T47D (cell line): Measurements from ENCODE around the gene CPN2.

Experiments used
- DNase-seq, 2 experiments: peaks; one replicate each; pipeline versions ENCODE4 v3.0.0 to v3.0.0-alpha.2; 2011 to 2012; ENCODE audit warnings: low read depth in 1 of 2, low spot score in 1 of 2
- JUND ChIP-seq: IDR thresholded peaks from 2 replicates; pipeline ENCODE4 v1.6.1; 2012; ENCODE audit warnings: low read depth
- in situ Hi-C: cut with HindIII; loops from 2 replicates; pipeline ENCODE4 v1.10.0; 2016; ENCODE audit warnings: low sequenced_read_pairs, low pct_unique_long_range_greater_than_20kb

Gene CPN2

GRCh38 chr3:194387926-194388418 lies 36.8 kb upstream of the CPN2 start:
- in situ Hi-C loops = no loop called here
- no peak for TF ChIP-seq JUND
- no peak for DNase-seq

GRCh38 chr3:194387276-194387675 lies 36.1 kb upstream of the CPN2 start:
- in situ Hi-C loops = no loop called here
- DNase-seq = no peak
- TF ChIP-seq JUND = no peak

- no peak for TF ChIP-seq JUND
- peak in 1 of 2 experiments; percentile 77 for DNase-seq
- in situ Hi-C loops = no loop called here
Observed at GRCh38 chr3:194386648-194387047, 35.5 kb upstream of the CPN2 start.

GRCh38 chr3:194386066-194386465 lies 34.9 kb upstream of the CPN2 start:
- no peak for TF ChIP-seq JUND
- in situ Hi-C loops = no loop called here
- peak; percentile 49 to 77 for DNase-seq

GRCh38 chr3:194384569-194385001 lies 33.5 kb upstream of the CPN2 start:
- DNase-seq = no peak
- in situ Hi-C loops = no loop called here

GRCh38 chr3:194384156-194384555 lies 33.0 kb upstream of the CPN2 start:
- in situ Hi-C loops = no loop called here
- TF ChIP-seq JUND = no peak
- no peak for DNase-seq

More at GRCh38 chr3:194384569-194385001, 33.5 kb upstream of the CPN2 start:
- TF ChIP-seq JUND = no peak

- in situ Hi-C loops = no loop called here
- no peak for TF ChIP-seq JUND
- DNase-seq = no peak
Observed at GRCh38 chr3:194383276-194383940, 32.3 kb upstream of the CPN2 start.

GRCh38 chr3:194382892-194383223 lies 31.7 kb upstream of the CPN2 start:
- no peak for TF ChIP-seq JUND
- in situ Hi-C loops = no loop called here
- no peak for DNase-seq

GRCh38 chr3:194382196-194382891 lies 31.2 kb upstream of the CPN2 start:
- in situ Hi-C loops = no loop called here
- no peak for DNase-seq
- TF ChIP-seq JUND = no peak

- no peak for TF ChIP-seq JUND
- peak; percentile 83 to 93 for DNase-seq
- in situ Hi-C loops = no loop called here
Observed at GRCh38 chr3:194381460-194381875, 30.3 kb upstream of the CPN2 start.

GRCh38 chr3:194380326-194380725 lies 29.2 kb upstream of the CPN2 start:
- no peak for DNase-seq
- in situ Hi-C loops = no loop called here
- TF ChIP-seq JUND = no peak

GRCh38 chr3:194379651-194380050 lies 28.5 kb upstream of the CPN2 start:
- no peak for TF ChIP-seq JUND
- DNase-seq = no peak
- in situ Hi-C loops = no loop called here

- no peak for DNase-seq
- no peak for TF ChIP-seq JUND
- in situ Hi-C loops = no loop called here
Observed at GRCh38 chr3:194379231-194379630, 28.1 kb upstream of the CPN2 start.
